Nephron progenitor cell (in vitro differentiated cells): Measurements from ENCODE around the gene IL36RN.

Experiments used
- DNase-seq: peaks from one replicate; pipeline ENCODE4 v3.0.0; 2021
- H3K27ac Mint-ChIP-seq: 2 replicates; pipeline ENCODE4 v1.8.0; 2021; ENCODE audit warnings: mild to moderate bottlenecking, moderate library complexity, mixed read lengths
- H3K27me3 Mint-ChIP-seq: 2 replicates; pipeline ENCODE4 v1.8.0; 2021; ENCODE audit warnings: mild to moderate bottlenecking, low read depth, mixed read lengths; ENCODE audit not compliant: poor library complexity
- H3K36me3 Mint-ChIP-seq: 2 replicates; pipeline ENCODE4 v1.8.0; 2021; ENCODE audit warnings: low read depth, mixed read lengths
- H3K4me1 Mint-ChIP-seq: 2 replicates; pipeline ENCODE4 v1.8.0; 2021; ENCODE audit warnings: mixed read lengths
- H3K4me3 Mint-ChIP-seq: 2 replicates; pipeline ENCODE4 v1.8.0; 2021; ENCODE audit warnings: mild to moderate bottlenecking, moderate library complexity, mixed read lengths
- H3K9me3 Mint-ChIP-seq: 2 replicates; pipeline ENCODE4 v1.8.0; 2021; ENCODE audit warnings: mild to moderate bottlenecking, moderate library complexity, mixed read lengths
- TF ChIP-seq, protein P1 (sequence below): fragments of 200-600 bp; sonication (generic); IDR thresholded peaks from 2 replicates; pipeline ENCODE4 v1.5.0; 2021; ENCODE audit warnings: antibody characterized with exemption

Gene IL36RN

DNA sequence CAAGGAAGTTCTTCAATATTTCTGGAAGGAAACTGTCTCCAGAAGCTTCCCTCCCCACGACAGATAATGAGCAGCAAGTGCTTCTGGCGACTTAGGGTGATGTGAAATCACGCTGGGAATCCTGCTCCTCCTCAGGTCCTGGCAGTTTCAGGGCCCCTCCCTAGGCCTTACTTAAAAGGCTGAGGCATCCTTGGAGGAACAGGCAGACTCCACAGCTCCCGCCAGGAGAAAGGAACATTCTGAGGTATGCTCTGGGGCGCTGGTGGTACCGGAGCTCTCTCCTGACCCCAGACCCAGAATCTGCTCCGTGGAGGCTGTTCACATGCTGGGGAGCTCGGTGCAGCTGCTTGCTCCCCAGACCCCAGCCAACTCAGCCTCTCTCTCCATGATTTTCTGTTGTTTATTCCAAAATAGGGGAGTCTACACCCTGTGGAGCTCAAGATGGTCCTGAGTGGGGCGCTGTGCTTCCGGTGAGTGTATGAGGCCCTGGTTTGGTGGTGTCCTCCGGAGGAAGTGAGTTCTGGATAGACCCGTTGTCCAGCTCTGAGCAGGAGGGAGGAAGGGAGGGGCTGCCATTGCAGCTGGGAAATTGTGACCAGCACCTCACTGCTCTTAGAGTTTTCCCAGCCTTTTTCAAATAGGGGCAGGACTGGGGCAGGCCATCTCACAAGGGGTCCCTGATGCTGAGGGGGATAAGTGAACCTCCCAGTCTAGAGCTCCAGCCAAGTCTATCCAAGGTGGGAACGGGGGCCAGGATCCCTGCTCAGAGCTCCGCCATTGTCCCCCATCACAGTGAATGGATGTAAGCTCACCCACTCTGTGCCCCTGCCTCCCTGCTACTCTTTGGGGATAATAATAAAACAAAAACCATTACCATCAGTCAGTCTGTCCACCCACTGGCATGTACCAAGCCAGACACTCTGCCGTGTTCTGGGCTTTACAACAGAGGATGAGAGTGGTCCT is at the start of gene IL36RN:
IL36RN (plus strand) TSS at position 201 of the 963 bp plus-strand sequence; CDS start at position 442, 241 bp downstream.
- TF ChIP-seq, protein P1, sequence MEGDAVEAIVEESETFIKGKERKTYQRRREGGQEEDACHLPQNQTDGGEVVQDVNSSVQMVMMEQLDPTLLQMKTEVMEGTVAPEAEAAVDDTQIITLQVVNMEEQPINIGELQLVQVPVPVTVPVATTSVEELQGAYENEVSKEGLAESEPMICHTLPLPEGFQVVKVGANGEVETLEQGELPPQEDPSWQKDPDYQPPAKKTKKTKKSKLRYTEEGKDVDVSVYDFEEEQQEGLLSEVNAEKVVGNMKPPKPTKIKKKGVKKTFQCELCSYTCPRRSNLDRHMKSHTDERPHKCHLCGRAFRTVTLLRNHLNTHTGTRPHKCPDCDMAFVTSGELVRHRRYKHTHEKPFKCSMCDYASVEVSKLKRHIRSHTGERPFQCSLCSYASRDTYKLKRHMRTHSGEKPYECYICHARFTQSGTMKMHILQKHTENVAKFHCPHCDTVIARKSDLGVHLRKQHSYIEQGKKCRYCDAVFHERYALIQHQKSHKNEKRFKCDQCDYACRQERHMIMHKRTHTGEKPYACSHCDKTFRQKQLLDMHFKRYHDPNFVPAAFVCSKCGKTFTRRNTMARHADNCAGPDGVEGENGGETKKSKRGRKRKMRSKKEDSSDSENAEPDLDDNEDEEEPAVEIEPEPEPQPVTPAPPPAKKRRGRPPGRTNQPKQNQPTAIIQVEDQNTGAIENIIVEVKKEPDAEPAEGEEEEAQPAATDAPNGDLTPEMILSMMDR = no peak
- no peaks in the 10 kb centered on the region for H3K36me3 Mint-ChIP-seq
- H3K27ac Mint-ChIP-seq = no peak within 1 kb of the TSS
- H3K4me1 Mint-ChIP-seq = no peaks in the 10 kb centered on the region
- H3K4me3 Mint-ChIP-seq = no peak within 1 kb of the TSS
- H3K27me3 Mint-ChIP-seq = peaks cover 33% of the 10 kb centered on the region
- DNase-seq = no peak
- H3K9me3 Mint-ChIP-seq = peaks cover 26% of the 10 kb centered on the region

DNA sequence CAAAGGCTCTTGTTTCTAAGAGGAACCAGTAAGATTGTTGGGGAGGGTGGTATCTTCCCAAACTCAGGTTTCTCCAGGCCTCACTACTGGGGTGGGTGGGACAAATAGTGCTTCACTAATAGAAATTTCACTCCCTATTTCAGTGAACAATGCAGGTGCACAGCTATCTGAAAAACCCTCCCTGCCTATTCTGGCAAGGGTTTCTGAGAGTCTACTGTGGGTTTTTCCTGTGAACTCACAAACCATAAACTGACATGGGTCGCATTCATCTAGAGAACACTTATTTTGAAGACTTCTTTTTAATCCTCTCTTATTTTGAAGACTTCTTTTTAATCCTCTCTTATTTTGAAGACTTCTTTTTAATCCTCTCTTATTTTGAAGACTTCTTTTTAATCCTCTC is 49.4 kb upstream of the IL36RN start:
- peaks cover 55% of the 10 kb centered on the region for H3K27me3 Mint-ChIP-seq
- no peaks in the 10 kb centered on the region for H3K4me1 Mint-ChIP-seq
- no peak for DNase-seq
- TF ChIP-seq, protein P1 = no peak
- H3K36me3 Mint-ChIP-seq = no peaks in the 10 kb centered on the region
- peaks cover 4% of the 10 kb centered on the region for H3K9me3 Mint-ChIP-seq
- no peak overlapping the region for H3K4me3 Mint-ChIP-seq
- no peak overlapping the region for H3K27ac Mint-ChIP-seq

DNA sequence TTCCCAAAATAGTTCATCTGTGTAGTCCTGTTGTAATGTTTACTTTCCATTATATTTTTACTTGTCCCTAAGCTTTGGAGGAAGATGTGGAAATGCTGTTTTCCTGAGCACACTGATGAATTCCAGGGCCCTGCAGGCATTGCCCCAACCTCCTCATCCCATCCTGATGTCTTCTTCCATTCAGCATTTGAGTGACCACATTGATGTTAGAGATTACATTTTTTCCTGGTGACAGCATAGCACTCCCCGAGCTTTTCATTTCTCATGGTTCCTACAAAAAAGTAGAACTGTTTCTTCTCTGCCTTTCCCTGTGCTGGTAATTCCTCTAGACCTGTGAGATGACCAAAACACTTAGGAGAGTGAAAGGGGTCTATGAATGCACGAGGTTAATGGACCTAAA is 48.9 kb upstream of the IL36RN start:
- H3K27ac Mint-ChIP-seq = no peak overlapping the region
- H3K9me3 Mint-ChIP-seq = peaks cover 7% of the 10 kb centered on the region
- DNase-seq = no peak
- TF ChIP-seq, protein P1 = no peak
- H3K36me3 Mint-ChIP-seq = no peaks in the 10 kb centered on the region
- no peaks in the 10 kb centered on the region for H3K4me1 Mint-ChIP-seq
- H3K27me3 Mint-ChIP-seq = peaks cover 55% of the 10 kb centered on the region
- no peak overlapping the region for H3K4me3 Mint-ChIP-seq

DNA sequence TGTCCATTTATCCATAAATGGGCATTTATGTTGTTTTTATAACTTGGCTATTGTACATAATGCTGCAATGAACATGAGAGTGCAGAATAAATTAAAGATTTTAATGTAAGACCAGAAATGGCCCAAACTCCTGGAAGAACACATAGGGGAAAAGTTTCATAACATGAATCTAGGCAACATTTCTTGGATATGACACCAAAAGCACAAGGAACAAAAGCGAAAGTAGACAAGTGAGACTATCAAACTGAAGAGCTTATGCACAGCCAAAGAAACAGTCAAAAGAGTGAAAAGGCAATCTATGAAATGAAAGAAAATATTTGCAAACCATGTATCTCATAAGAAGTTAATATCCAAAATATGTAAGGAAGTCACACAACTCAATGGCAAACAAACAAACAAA is 47.9 kb upstream of the IL36RN start:
- DNase-seq = no peak
- Mint-ChIP-seq H3K4me1 (no peaks in the 10 kb centered on the region), H3K27me3 (peaks cover 53% of the 10 kb centered on the region), H3K27ac (no peak overlapping the region), H3K36me3 (no peaks in the 10 kb centered on the region), H3K9me3 (peaks cover 7% of the 10 kb centered on the region), H3K4me3 (no peak overlapping the region)
- TF ChIP-seq, protein P1 = no peak

DNA sequence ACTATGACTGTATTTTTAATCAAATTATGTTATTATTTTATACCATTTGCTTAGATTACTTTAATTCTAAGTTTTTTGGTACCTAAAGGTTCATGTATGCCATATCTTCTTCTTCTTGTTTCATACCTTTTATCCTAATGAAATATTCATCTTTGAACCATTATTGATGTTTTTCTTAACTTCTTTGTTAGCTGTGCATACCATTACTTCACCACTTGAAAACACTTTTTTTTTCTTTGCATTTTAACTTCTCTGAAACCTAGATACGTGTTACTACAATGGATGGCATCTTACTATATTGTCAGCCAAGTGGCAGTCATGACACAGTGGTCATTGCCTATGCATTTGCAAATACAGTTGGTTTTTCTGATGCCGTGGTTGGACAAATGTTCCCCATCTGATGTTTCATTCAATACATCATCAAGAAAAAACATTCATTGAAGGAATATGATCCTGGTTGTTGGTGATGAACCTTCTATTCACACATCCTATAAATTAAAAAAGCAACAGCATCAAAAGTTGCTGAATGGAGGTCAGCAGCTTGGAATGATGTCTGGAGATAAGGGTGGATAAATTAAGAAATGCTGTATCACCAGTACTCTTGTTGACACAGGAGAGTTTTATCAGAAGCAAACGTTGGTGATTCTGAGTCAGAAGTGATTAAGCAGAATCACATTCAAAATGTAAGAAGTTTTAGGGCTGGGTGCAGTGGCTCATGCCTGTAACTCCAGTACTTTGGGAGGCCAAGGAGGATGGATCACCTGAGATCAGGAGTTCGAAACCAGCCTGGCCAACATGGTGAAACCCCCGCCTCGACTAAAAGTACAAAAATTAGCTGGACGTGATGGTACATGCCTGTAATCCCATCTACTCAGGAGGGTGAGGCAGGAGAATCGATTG is 46.3 kb upstream of the IL36RN start:
- Mint-ChIP-seq H3K4me3 (no peak overlapping the region), H3K9me3 (peaks cover 8% of the 10 kb centered on the region), H3K36me3 (no peaks in the 10 kb centered on the region), H3K27me3 (peaks cover 56% of the 10 kb centered on the region), H3K27ac (no peak overlapping the region), H3K4me1 (no peaks in the 10 kb centered on the region)
- TF ChIP-seq, protein P1 = no peak
- no peak for DNase-seq
